GM18868 (cell line): Measurements from ENCODE around the gene TLNRD1.

Experiments used
- ATAC-seq: cut with Tn5 transposase; IDR thresholded peaks from one replicate; pipeline ENCODE4 v1.9.1; 2021; ENCODE audit warnings: mild to moderate bottlenecking, moderate library complexity; ENCODE audit not compliant: unreplicated experiment

The TLNRD1 gene

GRCh38 chr15:81025721-81026370 is 25.1 kb downstream of the TLNRD1 start:
- ATAC-seq, result no peak

GRCh38 chr15:81026836-81027599 is 26.3 kb downstream of the TLNRD1 start:
- ATAC-seq, result no peak

- ATAC-seq, result no peak
These were observed 28.9 kb downstream of the TLNRD1 start for GRCh38 chr15:81029414-81030300.

- ATAC-seq, result no peak
These were observed 29.6 kb downstream of the TLNRD1 start for GRCh38 chr15:81030301-81030750.

- no peak for ATAC-seq
These were observed 30.5 kb downstream of the TLNRD1 start for GRCh38 chr15:81031203-81031602.

GRCh38 chr15:81032355-81032754 is 31.6 kb downstream of the TLNRD1 start:
- ATAC-seq, result no peak

- no peak for ATAC-seq
These were observed 32.1 kb downstream of the TLNRD1 start for GRCh38 chr15:81032818-81033217.

- ATAC-seq, result no peak
These were observed 32.8 kb downstream of the TLNRD1 start for GRCh38 chr15:81033508-81033907.

- no peak for ATAC-seq
These were observed 37.4 kb downstream of the TLNRD1 start for GRCh38 chr15:81037952-81038743.

- ATAC-seq, result no peak
These were observed 38.4 kb downstream of the TLNRD1 start for GRCh38 chr15:81038975-81039607.

GRCh38 chr15:81040757-81041156 is 40.0 kb downstream of the TLNRD1 start:
- ATAC-seq, result no peak

GRCh38 chr15:81043281-81043934 is 42.7 kb downstream of the TLNRD1 start:
- no peak for ATAC-seq

GRCh38 chr15:81043935-81044575 is 43.3 kb downstream of the TLNRD1 start:
- peak; percentile 56 for ATAC-seq

- ATAC-seq, result no peak
These were observed 45.6 kb downstream of the TLNRD1 start for GRCh38 chr15:81046290-81046689.

- no peak for ATAC-seq
These were observed 47.2 kb downstream of the TLNRD1 start for GRCh38 chr15:81047928-81048327.

GRCh38 chr15:81049835-81050234 is 49.1 kb downstream of the TLNRD1 start:
- ATAC-seq, result no peak

- no peak for ATAC-seq
These were observed 49.5 kb downstream of the TLNRD1 start for GRCh38 chr15:81050259-81050658.

- ATAC-seq, result no peak
These were observed 50.1 kb downstream of the TLNRD1 start for GRCh38 chr15:81050805-81051204.

- no peak for ATAC-seq
These were observed 51.3 kb downstream of the TLNRD1 start for GRCh38 chr15:81052046-81052445.
